NCI-H524 (cell line): ENCODE measurements around the gene MGP.

Experiments used
- DNase-seq, 2 experiments: peaks; one replicate each; lab custom pipeline; 2025; lab: John Stamatoyannopoulos, UW

MGP gene

DNA sequence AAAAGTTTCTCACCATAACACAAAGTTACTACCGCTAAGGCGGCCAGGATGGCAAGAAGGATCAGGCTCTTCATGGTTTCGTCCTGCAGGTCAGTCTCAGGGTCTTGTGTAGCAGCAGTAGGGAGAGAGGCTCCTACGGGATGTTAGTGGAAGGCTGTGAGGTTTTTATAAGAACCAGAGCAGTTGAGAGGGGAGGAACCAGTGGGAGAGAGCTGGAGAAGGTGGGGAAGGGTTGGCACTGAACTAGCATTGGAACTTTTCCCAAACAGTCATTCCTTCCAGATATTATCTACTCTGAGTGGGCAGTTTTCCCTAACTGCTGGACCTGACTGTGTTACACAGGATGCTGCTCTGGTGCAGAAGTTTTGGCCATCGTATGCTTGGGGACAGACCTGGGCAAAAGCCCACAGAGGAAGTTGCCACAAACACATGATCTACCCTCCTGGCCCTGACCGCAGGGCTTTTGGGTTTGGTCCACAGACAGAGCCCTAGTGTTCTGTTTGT, at the start of gene MGP:
TSS of gene MGP (minus strand) at position 137 of the 504 bp plus-strand sequence. CDS start at position 74, 63 bp downstream.
- DNase-seq: no peak

DNA sequence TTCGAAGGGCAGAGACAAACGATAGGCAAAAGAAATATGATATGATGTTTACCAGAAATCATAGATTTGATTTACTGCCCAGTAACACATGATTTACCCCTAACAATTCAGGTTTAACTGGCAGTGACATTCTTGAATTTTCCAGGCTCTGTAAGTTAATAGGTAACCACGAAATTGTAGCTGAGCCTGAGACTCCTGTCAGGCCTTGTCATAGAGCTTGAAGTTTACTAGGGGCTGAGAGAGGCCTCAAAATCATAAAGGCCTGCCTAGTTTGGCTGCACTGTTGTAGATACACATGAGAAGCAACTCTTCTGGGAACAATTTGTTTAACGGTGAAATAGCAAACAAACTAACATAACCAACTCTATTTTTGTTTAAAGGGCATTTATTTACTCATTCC, 49.4 kb upstream of the MGP start:
- DNase-seq: no peak

DNA sequence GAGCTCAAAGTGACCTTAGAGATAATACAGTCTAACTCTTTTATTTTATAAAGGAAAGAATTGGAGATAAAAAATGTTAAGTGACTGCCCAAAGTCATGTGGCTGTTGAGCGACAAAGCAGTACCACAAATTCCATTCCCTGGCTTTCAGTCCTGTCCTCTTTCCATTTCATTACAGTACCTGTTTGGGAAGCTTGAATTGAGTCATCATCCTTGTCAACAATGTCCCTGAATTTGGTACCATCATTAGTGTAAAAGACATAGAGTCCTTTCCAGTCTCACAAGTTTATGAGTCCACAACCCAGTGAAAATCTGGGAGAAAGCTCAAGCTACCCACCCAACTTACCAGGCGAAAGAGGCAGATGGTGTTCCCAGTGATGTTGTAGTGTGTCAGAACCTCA, 48.9 kb upstream of the MGP start:
- no peak for DNase-seq

- no peak for DNase-seq
Measured at GRCh38 chr12:14931791-14932560, 46.3 kb upstream of the MGP start.

- DNase-seq: no peak
Measured at GRCh38 chr12:14931359-14931758, 45.7 kb upstream of the MGP start.

- DNase-seq: no peak
Measured at GRCh38 chr12:14930299-14930698, 44.6 kb upstream of the MGP start.

GRCh38 chr12:14928931-14929330, 43.3 kb upstream of the MGP start:
- no peak for DNase-seq

GRCh38 chr12:14927267-14927666, 41.6 kb upstream of the MGP start:
- no peak for DNase-seq

DNA sequence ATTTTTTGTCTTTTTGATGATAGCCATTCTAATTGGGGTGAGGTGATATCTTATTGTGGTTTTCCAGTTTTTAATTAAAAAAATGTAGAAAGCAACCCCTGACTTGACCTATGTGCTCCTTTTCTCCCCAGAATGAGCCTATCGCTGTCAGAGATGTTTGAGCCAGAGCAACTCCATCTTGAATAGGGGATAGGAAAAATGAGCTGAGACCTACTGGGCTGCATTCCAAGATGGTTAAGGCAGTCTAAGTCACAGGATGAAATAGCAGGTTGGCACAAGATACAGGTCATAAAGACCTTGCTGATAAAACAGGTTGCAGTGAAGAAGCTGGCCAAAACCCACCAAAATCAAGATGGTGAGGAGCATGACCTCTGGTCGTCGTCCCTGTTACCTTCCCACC, 38.9 kb upstream of the MGP start:
- DNase-seq: no peak

GRCh38 chr12:14923944-14924343, 38.3 kb upstream of the MGP start:
- DNase-seq: no peak

GRCh38 chr12:14921218-14921617, 35.6 kb upstream of the MGP start:
- DNase-seq: no peak

- DNase-seq: no peak
Measured at GRCh38 chr12:14920475-14921126, 34.9 kb upstream of the MGP start.

DNA sequence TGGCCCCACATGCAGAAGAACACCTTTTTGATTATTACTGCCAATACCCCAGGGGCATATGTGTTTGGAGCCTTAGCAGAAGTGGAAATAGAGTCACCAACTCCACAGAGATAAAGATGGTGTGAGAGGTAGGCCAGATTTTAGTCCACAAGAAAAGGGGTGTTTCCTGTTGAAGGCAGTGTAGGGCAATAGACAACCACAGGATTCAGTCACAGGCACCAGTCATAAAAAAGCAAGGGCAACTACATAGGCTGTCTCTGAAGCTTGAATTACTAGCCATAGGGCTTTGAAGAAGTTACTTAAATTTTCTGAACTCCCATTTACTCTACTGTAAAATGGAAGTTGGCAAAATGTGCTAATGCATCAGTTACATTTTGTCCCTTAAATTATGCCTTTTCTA, 33.8 kb upstream of the MGP start:
- no peak for DNase-seq

- no peak for DNase-seq
Measured at GRCh38 chr12:14915736-14916135, 30.1 kb upstream of the MGP start.

- DNase-seq: peak in 1 of 2 experiments; percentile 30
Measured at GRCh38 chr12:14913381-14913781, 27.7 kb upstream of the MGP start.

GRCh38 chr12:14911131-14911530, 25.5 kb upstream of the MGP start:
- DNase-seq: no peak

- no peak for DNase-seq
Measured at GRCh38 chr12:14910090-14910915, 24.6 kb upstream of the MGP start.

DNA sequence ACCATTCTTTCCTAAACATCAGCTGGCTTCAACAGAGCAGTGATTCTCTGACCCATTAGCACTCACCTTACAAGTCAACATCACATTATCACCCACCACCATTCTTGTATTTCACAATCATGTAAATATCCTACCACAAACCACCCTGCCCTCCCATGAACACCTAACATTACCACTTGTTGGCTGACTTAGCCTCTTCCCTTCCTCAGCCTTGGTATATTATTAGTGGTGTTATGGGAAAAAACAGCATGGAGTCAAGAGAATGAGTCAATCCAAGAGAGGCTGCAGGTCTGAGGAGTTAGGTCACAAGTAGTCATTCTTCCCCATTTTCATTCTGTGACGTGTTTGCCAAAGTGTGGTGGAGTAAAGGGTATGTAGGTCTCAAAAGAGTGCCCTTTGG, 22.3 kb upstream of the MGP start:
- no peak for DNase-seq

DNA sequence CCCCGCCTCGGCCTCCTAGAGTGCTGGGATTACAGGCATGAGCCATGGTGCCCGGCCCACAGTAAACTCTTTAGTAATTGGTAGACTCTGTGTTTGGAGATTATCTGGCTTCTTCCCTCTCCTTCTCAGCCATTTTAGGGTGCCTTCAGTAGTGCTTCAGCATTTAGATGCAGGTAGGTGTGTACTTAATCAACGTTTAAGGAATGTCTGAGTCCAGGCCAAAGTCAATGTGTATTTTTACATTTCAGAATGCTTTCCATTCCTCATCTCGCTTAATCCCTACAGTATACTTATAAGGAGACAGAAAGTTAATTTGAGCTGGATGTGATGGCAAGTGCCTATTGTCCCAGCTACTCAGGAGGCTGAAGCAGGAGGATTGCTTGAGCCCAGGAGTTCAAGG, 20.5 kb upstream of the MGP start:
- no peak for DNase-seq

- DNase-seq: no peak
Measured at GRCh38 chr12:14905269-14906004, 19.8 kb upstream of the MGP start.

- no peak for DNase-seq
Measured at GRCh38 chr12:14904854-14905253, 19.2 kb upstream of the MGP start.
